8988T (cell line): Measurements from ENCODE around the gene XXYLT1.
"Not testable (repeated sequence)": the region's sequence is repeated elsewhere in the genome, so short reads cannot be mapped to it uniquely, and the experiment has no call there.

Experiments
- DNase-seq: peaks from one replicate; pipeline ENCODE4 v3.0.0; 2011

XXYLT1 gene

GRCh38 chr3:195125646-195126045 is 145.3 kb downstream of the XXYLT1 start:
- no peak for DNase-seq

GRCh38 chr3:195124378-195124992 is 146.5 kb downstream of the XXYLT1 start:
- DNase-seq, result no peak

- peak; percentile 61 for DNase-seq
Measured at GRCh38 chr3:195123281-195123691, 147.7 kb downstream of the XXYLT1 start.

GRCh38 chr3:195122261-195122660 is 148.7 kb downstream of the XXYLT1 start:
- DNase-seq, result no peak

- no peak for DNase-seq
Measured at GRCh38 chr3:195120267-195120601, 150.7 kb downstream of the XXYLT1 start.

- DNase-seq, result peak; percentile 59
Measured at GRCh38 chr3:195119461-195120266, 151.3 kb downstream of the XXYLT1 start.

GRCh38 chr3:195118671-195119070 is 152.3 kb downstream of the XXYLT1 start:
- DNase-seq, result no peak

- DNase-seq, result peak; percentile 71
Measured at GRCh38 chr3:195117978-195118581, 152.9 kb downstream of the XXYLT1 start.

- DNase-seq, result no peak
Measured at GRCh38 chr3:195116407-195117185, 154.4 kb downstream of the XXYLT1 start.

GRCh38 chr3:195115600-195116406 is 155.2 kb downstream of the XXYLT1 start:
- DNase-seq, result no peak

GRCh38 chr3:195114786-195115599 is 156.0 kb downstream of the XXYLT1 start:
- no peak for DNase-seq

GRCh38 chr3:195113536-195114425 is 157.2 kb downstream of the XXYLT1 start:
- no peak for DNase-seq

- DNase-seq, result no peak
Measured at GRCh38 chr3:195113048-195113447, 157.9 kb downstream of the XXYLT1 start.

GRCh38 chr3:195112361-195112791 is 158.6 kb downstream of the XXYLT1 start:
- DNase-seq, result no peak

- no peak for DNase-seq
Measured at GRCh38 chr3:195111766-195112165, 159.2 kb downstream of the XXYLT1 start.

- no peak for DNase-seq
Measured at GRCh38 chr3:195111319-195111705, 159.6 kb downstream of the XXYLT1 start.

GRCh38 chr3:195110647-195111318 is 160.2 kb downstream of the XXYLT1 start:
- DNase-seq, result no peak

- DNase-seq, result no peak
Measured at GRCh38 chr3:195109098-195109657, 161.8 kb downstream of the XXYLT1 start.

GRCh38 chr3:195107593-195107992 is 163.4 kb downstream of the XXYLT1 start:
- DNase-seq, result no peak

- DNase-seq, result not testable (repeated sequence)
Measured at GRCh38 chr3:195107031-195107430, 163.9 kb downstream of the XXYLT1 start.
